ENCODE measurements around the gene MRPL20.

GRCh38 chr1:1436630-1437032, 29.5 kb upstream of the MRPL20 start:
- no peak for TF ChIP-seq YY1 (IDR thresholded peaks at IDR 0.05; ENCODE audit: insufficient read depth, insufficient read length)
- no peak for TF ChIP-seq ZNF274 (IDR thresholded peaks at IDR 0.05; ENCODE audit: low read depth, low read length)
- TF ChIP-seq SUZ12 (IDR thresholded peaks at IDR 0.05; ENCODE audit: extremely low read depth, insufficient read depth, insufficient read length): no peak
